Neural progenitor cell (in vitro differentiated cells): ENCODE results near the gene DUSP8.

Experiments
- CTCF ChIP-seq: fragments of 200-600 bp; sonication (generic); IDR thresholded peaks from 2 replicates; pipeline ENCODE4 v1.5.1; 2017; ENCODE audit warnings: antibody characterized with exemption, mild to moderate bottlenecking
- EZH2phosphoT487 ChIP-seq: fragments of 200-600 bp; sonication (generic); IDR thresholded peaks from 2 replicates; pipeline ENCODE4 v1.6.1; 2017; ENCODE audit warnings: antibody characterized with exemption

GRCh38 chr11:1504581-1505290 lies 67.3 kb downstream of the DUSP8 start:
- TF ChIP-seq CTCF (no peak), EZH2phosphoT487 (no peak)
